Measurements from ENCODE around the gene FREM2.

FREM2 gene

GRCh38 chr13:38686577-38687245 lies at the start of gene FREM2:
Gene FREM2 (plus strand): TSS chr13:38687077. CDS start chr13:38687345, 268 bp downstream.
- Mint-ChIP-seq H3K4me3 (no peak within 1 kb of the TSS), H3K27ac (no peak within 1 kb of the TSS), H3K9me3 (no peaks in the 10 kb centered on the region), H3K4me1 (ENCODE audit: low read depth) (no peaks in the 10 kb centered on the region), H3K27me3 (peaks cover 35% of the 10 kb centered on the region), H3K36me3 (ENCODE audit: low read depth) (no peaks in the 10 kb centered on the region)
- intact Hi-C loops (cut with micrococcal nuclease), result no loop called here

GRCh38 chr13:38637576-38637975 lies 49.3 kb upstream of the FREM2 start:
- Mint-ChIP-seq H3K4me1 (ENCODE audit: low read depth) (no peaks in the 10 kb centered on the region), H3K27me3 (no peaks in the 10 kb centered on the region), H3K4me3 (no peak overlapping the region), H3K36me3 (ENCODE audit: low read depth) (no peaks in the 10 kb centered on the region), H3K27ac (no peak overlapping the region), H3K9me3 (no peaks in the 10 kb centered on the region)
- intact Hi-C loops (cut with micrococcal nuclease), result no loop called here

- Mint-ChIP-seq H3K4me3 (no peak overlapping the region), H3K27ac (no peak overlapping the region), H3K27me3 (no peaks in the 10 kb centered on the region), H3K4me1 (ENCODE audit: low read depth) (no peaks in the 10 kb centered on the region), H3K36me3 (ENCODE audit: low read depth) (no peaks in the 10 kb centered on the region), H3K9me3 (no peaks in the 10 kb centered on the region)
- intact Hi-C loops (cut with micrococcal nuclease), result no loop called here
Observed at GRCh38 chr13:38641164-38641948, 45.5 kb upstream of the FREM2 start.

GRCh38 chr13:38647312-38647711 lies 39.6 kb upstream of the FREM2 start:
- H3K4me3 Mint-ChIP-seq, result no peak overlapping the region
- H3K27ac Mint-ChIP-seq, result no peak overlapping the region
- H3K36me3 Mint-ChIP-seq (ENCODE audit: low read depth), result no peaks in the 10 kb centered on the region
- intact Hi-C loops (cut with micrococcal nuclease), result no loop called here
- H3K27me3 Mint-ChIP-seq, result no peaks in the 10 kb centered on the region
- H3K9me3 Mint-ChIP-seq, result no peaks in the 10 kb centered on the region
- no peaks in the 10 kb centered on the region for H3K4me1 Mint-ChIP-seq (ENCODE audit: low read depth)

GRCh38 chr13:38648912-38649311 lies 38.0 kb upstream of the FREM2 start:
- H3K4me1 Mint-ChIP-seq (ENCODE audit: low read depth), result no peaks in the 10 kb centered on the region
- H3K27me3 Mint-ChIP-seq, result no peaks in the 10 kb centered on the region
- H3K36me3 Mint-ChIP-seq (ENCODE audit: low read depth), result no peaks in the 10 kb centered on the region
- no peaks in the 10 kb centered on the region for H3K9me3 Mint-ChIP-seq
- intact Hi-C loops (cut with micrococcal nuclease), result no loop called here
- no peak overlapping the region for H3K27ac Mint-ChIP-seq
- no peak overlapping the region for H3K4me3 Mint-ChIP-seq

- Mint-ChIP-seq H3K9me3 (no peaks in the 10 kb centered on the region), H3K4me3 (no peak overlapping the region), H3K27ac (no peak overlapping the region)
Observed at GRCh38 chr13:38656699-38657098, 30.2 kb upstream of the FREM2 start.

GRCh38 chr13:38657191-38657590 lies 29.7 kb upstream of the FREM2 start:
- Mint-ChIP-seq H3K4me3 (no peak overlapping the region), H3K36me3 (ENCODE audit: low read depth) (no peaks in the 10 kb centered on the region), H3K4me1 (ENCODE audit: low read depth) (no peaks in the 10 kb centered on the region), H3K27ac (no peak overlapping the region), H3K27me3 (no peaks in the 10 kb centered on the region), H3K9me3 (no peaks in the 10 kb centered on the region)
- intact Hi-C loops (cut with micrococcal nuclease), result no loop called here

More at GRCh38 chr13:38656699-38657098, 30.2 kb upstream of the FREM2 start:
- H3K36me3 Mint-ChIP-seq (ENCODE audit: low read depth), result no peaks in the 10 kb centered on the region
- no peaks in the 10 kb centered on the region for H3K4me1 Mint-ChIP-seq (ENCODE audit: low read depth)
- intact Hi-C loops (cut with micrococcal nuclease), result no loop called here
- no peaks in the 10 kb centered on the region for H3K27me3 Mint-ChIP-seq

- Mint-ChIP-seq H3K9me3 (no peaks in the 10 kb centered on the region), H3K27ac (no peak overlapping the region), H3K36me3 (ENCODE audit: low read depth) (no peaks in the 10 kb centered on the region), H3K4me1 (ENCODE audit: low read depth) (no peaks in the 10 kb centered on the region), H3K27me3 (no peaks in the 10 kb centered on the region), H3K4me3 (no peak overlapping the region)
- intact Hi-C loops (cut with micrococcal nuclease), result no loop called here
Observed at GRCh38 chr13:38658906-38659305, 28.0 kb upstream of the FREM2 start.

- H3K4me3 Mint-ChIP-seq, result no peak overlapping the region
- H3K9me3 Mint-ChIP-seq, result no peaks in the 10 kb centered on the region
- H3K36me3 Mint-ChIP-seq (ENCODE audit: low read depth), result no peaks in the 10 kb centered on the region
- intact Hi-C loops (cut with micrococcal nuclease), result no loop called here
- H3K4me1 Mint-ChIP-seq (ENCODE audit: low read depth), result no peaks in the 10 kb centered on the region
- H3K27ac Mint-ChIP-seq, result no peak overlapping the region
- no peaks in the 10 kb centered on the region for H3K27me3 Mint-ChIP-seq
Observed at GRCh38 chr13:38661010-38661675, 25.7 kb upstream of the FREM2 start.

- Mint-ChIP-seq H3K9me3 (no peaks in the 10 kb centered on the region), H3K27ac (no peak overlapping the region), H3K4me3 (no peak overlapping the region), H3K4me1 (ENCODE audit: low read depth) (no peaks in the 10 kb centered on the region), H3K27me3 (no peaks in the 10 kb centered on the region), H3K36me3 (ENCODE audit: low read depth) (no peaks in the 10 kb centered on the region)
- intact Hi-C loops (cut with micrococcal nuclease), result no loop called here
Observed at GRCh38 chr13:38662362-38662761, 24.5 kb upstream of the FREM2 start.

- Mint-ChIP-seq H3K36me3 (ENCODE audit: low read depth) (no peaks in the 10 kb centered on the region), H3K4me1 (ENCODE audit: low read depth) (no peaks in the 10 kb centered on the region), H3K27me3 (no peaks in the 10 kb centered on the region), H3K4me3 (no peak overlapping the region), H3K9me3 (no peaks in the 10 kb centered on the region), H3K27ac (no peak overlapping the region)
- intact Hi-C loops (cut with micrococcal nuclease), result no loop called here
Observed at GRCh38 chr13:38664906-38665305, 22.0 kb upstream of the FREM2 start.

- no peak overlapping the region for H3K27ac Mint-ChIP-seq
- H3K27me3 Mint-ChIP-seq, result no peaks in the 10 kb centered on the region
- no peaks in the 10 kb centered on the region for H3K36me3 Mint-ChIP-seq (ENCODE audit: low read depth)
- no peaks in the 10 kb centered on the region for H3K4me1 Mint-ChIP-seq (ENCODE audit: low read depth)
- no peak overlapping the region for H3K4me3 Mint-ChIP-seq
- H3K9me3 Mint-ChIP-seq, result no peaks in the 10 kb centered on the region
- intact Hi-C loops (cut with micrococcal nuclease), result no loop called here
Observed at GRCh38 chr13:38667526-38668109, 19.3 kb upstream of the FREM2 start.

- Mint-ChIP-seq H3K27me3 (no peaks in the 10 kb centered on the region), H3K9me3 (no peaks in the 10 kb centered on the region), H3K27ac (no peak overlapping the region), H3K36me3 (ENCODE audit: low read depth) (no peaks in the 10 kb centered on the region), H3K4me1 (ENCODE audit: low read depth) (no peaks in the 10 kb centered on the region), H3K4me3 (no peak overlapping the region)
- intact Hi-C loops (cut with micrococcal nuclease), result no loop called here
Observed at GRCh38 chr13:38669234-38669964, 17.5 kb upstream of the FREM2 start.
